Activated CD8-positive, alpha-beta memory T cell treated with anti-CD3 and anti-CD28 coated beads for 4 hours (primary cell): ENCODE measurements around the gene TDRD15.
"Not testable (repeated sequence)": the region's sequence is repeated elsewhere in the genome, so short reads cannot be mapped to it uniquely, and the experiment has no call there.

ENCODE experiments used
- DNase-seq, 2 donors: peaks; one replicate each; pipeline ENCODE4 v3.0.0-alpha.2; 2020; ENCODE audit warnings: low read depth in 2 of 2

Gene TDRD15

GRCh38 chr2:21146638-21147037 is 22.9 kb downstream of the TDRD15 start:
- no peak for DNase-seq

GRCh38 chr2:21148718-21149117 is 24.9 kb downstream of the TDRD15 start:
- no peak for DNase-seq

- DNase-seq = not testable (repeated sequence)
Measured at GRCh38 chr2:21151234-21151633, 27.5 kb downstream of the TDRD15 start.

DNA sequence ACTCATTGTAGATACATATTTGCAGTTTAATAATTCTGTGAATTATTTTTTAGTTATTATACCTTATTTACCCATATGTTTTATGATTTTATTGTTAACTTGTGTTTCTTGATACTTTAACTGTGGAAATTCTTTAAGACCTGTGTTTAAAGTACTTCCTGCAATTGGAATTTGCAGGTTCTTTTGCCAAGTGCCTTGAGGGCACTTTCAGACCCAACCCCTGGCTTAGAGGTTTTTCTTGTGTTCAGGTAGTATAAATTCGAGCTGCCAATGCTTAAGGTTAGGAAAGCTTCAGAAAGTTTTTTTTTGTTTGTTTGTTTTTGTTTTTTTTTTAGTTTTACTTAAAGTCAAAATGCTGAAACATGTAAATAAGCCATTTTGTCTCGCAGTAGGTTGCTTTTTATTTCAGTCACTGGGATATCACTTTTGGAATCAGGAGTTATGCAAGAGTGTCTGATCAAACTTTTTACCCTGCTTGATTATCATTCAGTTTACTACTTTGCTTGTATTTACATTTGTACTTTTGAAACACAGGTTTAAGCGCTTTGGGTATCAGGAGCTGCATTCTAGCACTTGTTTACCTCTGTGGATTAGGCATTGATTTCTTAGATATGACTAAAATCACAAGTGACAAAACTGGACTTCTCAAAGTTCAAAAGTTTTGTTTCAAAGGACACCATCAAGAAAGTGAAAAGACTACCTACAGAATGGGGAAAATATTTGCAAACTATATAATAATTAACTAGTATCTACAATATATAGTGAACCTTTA is 31.8 kb downstream of the TDRD15 start:
- no peak for DNase-seq

- DNase-seq = no peak
Measured at GRCh38 chr2:21161122-21161521, 37.4 kb downstream of the TDRD15 start.

- no peak for DNase-seq
Measured at GRCh38 chr2:21161832-21162614, 38.3 kb downstream of the TDRD15 start.

GRCh38 chr2:21162615-21162878 is 38.8 kb downstream of the TDRD15 start:
- DNase-seq = no peak

- no peak for DNase-seq
Measured at GRCh38 chr2:21163213-21163612, 39.4 kb downstream of the TDRD15 start.

DNA sequence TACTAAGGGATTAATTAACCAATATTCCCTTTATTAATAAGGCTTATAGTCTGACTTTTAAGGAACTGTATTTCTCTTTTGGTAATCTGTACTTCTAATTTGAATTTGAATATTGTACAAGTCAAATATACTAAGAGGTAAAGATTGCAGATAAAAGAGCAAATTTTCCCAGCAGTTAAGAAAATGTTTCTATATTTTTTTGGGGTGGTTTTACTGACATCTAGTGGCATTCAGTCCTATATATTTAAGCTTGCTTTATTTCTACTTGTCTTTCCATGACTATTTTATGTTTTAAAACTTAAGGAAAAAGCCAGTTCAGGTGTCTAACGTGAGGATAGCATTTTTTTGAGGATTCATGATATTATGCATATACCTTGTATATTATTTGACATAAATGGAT is 41.6 kb downstream of the TDRD15 start:
- no peak for DNase-seq

DNA sequence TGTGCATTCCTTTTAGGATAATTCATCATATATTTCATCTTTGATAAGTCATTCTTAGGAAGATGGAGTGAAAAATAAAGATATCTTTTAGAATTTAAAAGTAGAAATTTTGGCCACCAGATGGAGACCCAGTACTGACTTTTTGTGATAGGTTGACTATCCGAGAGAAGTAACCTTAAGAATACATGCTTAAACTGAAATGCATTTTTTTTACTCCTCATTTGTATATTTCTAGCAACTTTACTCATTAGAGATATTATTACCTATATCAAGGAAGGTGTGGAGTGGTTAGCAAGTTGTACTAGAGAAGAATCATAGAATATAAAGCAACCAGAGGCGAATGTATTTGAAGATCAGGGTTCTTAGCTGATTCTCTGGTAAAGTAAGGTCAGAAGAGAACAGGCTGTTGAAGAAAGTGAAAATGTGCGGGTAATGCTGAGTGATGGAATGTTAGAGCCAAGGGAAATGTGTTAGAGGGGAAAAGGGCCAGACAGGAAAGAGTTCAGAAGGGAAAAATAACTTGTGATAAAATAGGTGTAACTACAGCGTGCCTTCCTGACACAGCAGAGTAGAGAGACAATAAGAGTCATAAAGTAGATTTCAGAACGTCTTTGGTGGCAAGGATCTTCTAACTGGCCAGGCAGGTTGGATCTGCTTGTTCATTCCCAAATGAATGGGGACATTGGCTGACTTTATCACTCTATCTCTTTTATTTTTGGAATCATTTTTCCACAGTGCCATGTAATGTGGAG is 52.3 kb downstream of the TDRD15 start:
- DNase-seq = no peak

DNA sequence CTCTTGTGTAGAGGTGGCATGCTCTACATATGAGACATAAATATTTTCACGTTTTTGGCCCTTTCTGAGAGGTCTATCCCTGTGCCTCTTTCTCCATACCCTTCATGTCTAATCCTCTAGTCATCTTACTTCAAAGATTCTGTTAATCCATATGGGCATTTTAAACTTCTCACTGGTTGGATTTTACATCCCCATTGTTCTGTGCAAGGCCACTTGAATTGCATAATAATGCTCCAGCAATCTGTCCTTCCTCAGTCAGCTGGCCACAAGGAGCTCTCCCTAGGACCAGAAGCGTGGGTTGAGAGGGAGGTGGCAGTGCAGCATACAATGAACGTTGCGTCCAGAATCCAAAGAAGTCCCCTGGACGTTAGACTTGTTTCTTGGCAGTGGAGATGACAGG is 58.2 kb downstream of the TDRD15 start:
- DNase-seq = no peak

GRCh38 chr2:21183306-21183705 is 59.5 kb downstream of the TDRD15 start:
- no peak for DNase-seq

DNA sequence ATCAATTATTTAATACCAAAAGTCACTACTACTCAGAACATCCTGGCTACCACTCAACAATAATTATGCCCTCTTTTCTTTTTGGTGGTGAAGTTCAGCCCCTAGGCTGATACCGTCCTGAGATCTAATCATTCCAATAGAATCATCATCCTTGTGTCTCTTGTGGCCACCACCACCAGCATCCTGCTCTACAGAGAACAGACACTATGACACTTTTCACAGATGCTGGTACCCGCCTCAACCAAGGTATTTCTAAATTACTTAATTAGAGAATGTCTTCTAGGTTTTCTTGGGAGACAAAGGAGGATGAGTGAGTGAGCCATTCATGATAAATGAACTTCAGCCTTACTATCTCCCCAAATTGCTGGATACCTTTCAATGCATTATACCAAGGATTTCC is 60.0 kb downstream of the TDRD15 start:
- no peak for DNase-seq

DNA sequence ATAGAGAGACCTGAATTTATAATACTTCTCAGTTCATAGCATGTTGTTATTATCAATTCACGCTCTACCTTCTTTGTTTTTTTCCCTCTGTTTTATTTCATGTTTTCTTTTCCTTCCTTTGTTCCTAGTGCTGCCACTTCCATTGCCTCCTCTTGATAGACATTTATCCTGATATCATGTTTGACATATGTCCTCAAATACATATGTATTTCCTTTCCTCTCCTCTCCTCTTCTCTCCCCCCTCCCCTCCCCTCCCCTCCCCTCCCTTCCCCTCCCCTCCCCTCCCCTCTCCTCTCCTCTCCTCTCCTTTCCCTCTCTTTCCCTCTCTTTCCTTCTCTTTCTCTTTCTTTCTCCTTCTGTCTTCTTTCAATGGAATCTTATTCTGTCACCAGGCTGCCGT is 67.8 kb downstream of the TDRD15 start:
- no peak for DNase-seq
